H1 (cell line): ENCODE measurements around the gene GLE1. TPM values are rescaled to one million over a fixed set of nuclear protein-coding genes. Genes with fewer than 3 reads are reported as not detected.

ENCODE experiments used
- CTCF ChIA-PET: fragments of 300-600 bp; sonication (Branson Sonifier 250); formaldehyde crosslinking; loops from one replicate; lab custom pipeline; 2021; ENCODE audit not compliant: partially characterized antibody; lab: Charles Lee
- POLR2A ChIA-PET: fragments of 300-600 bp; sonication (Branson Sonifier 250); formaldehyde crosslinking; loops from one replicate; lab custom pipeline; 2021; ENCODE audit warnings: inconsistent platforms; ENCODE audit not compliant: partially characterized antibody; lab: Charles Lee
- DNase-seq, 2 experiments: peaks; one replicate each; pipeline versions ENCODE4 v3.0.0 to v3.0.0-alpha.2; 2010 to 2022; ENCODE audit warnings: low spot score in 2 of 2, low read depth in 1 of 2, mixed read lengths in 1 of 2
- FAIRE-seq: peaks from 2 replicates; lab custom pipeline; 2011; peaks lifted over from hg19 to GRCh38; lab: Jason Lieb, UNC
- H2AFZ ChIP-seq: 2 replicates; pipeline ENCODE4 v1.8.1; 2012; ENCODE audit warnings: low read length, inconsistent platforms
- H2AK5ac ChIP-seq: 2 replicates; pipeline ENCODE4 v1.6.1; 2013; ENCODE audit warnings: low read depth, low read length
- H2BK120ac ChIP-seq: replicated peaks from 2 replicates; pipeline ENCODE3; 2013; ENCODE audit warnings: low read depth, low read length, inconsistent platforms
- H2BK12ac ChIP-seq: 2 replicates; pipeline ENCODE4 v1.6.1; 2013; ENCODE audit warnings: low read depth, low read length
- H2BK15ac ChIP-seq: 2 replicates; pipeline ENCODE4 v1.6.1; 2013; ENCODE audit warnings: low read length
- H2BK20ac ChIP-seq: 2 replicates; pipeline ENCODE4 v1.6.1; 2013; ENCODE audit warnings: low read length
- H2BK5ac ChIP-seq: 2 replicates; pipeline ENCODE4 v1.6.1; 2013; ENCODE audit warnings: low read depth, low read length
- H3K14ac ChIP-seq: 2 replicates; pipeline ENCODE4 v1.6.1; 2013; ENCODE audit warnings: inconsistent platforms; ENCODE audit not compliant: insufficient read length
- H3K18ac ChIP-seq: 2 replicates; pipeline ENCODE4 v1.6.1; 2013; ENCODE audit warnings: low read length; ENCODE audit errors: extremely low read depth
- H3K23ac ChIP-seq: 2 replicates; pipeline ENCODE4 v1.6.1; 2013; ENCODE audit warnings: inconsistent platforms; ENCODE audit not compliant: insufficient read length
- H3K23me2 ChIP-seq: 2 replicates; pipeline ENCODE4 v1.6.1; 2013; ENCODE audit warnings: low read depth, low read length
- H3K27ac ChIP-seq: 2 replicates; pipeline ENCODE4 v1.6.1; 2011; ENCODE audit warnings: low read depth, low read length, inconsistent platforms
- H3K27me3 ChIP-seq, 4 experiments: replicated peaks in 1 of 4; 1 replicate in 1 of 4; 2 replicates in 3 of 4; pipeline versions ENCODE4 v1.6.1 to v1.8.1; 2011 to 2013; ENCODE audit warnings: low read length in 3 of 4, mild to moderate bottlenecking in 3 of 4, inconsistent platforms in 2 of 4, mixed read lengths in 2 of 4, moderate library complexity in 1 of 4; ENCODE audit not compliant: control insufficient read depth in 3 of 4, insufficient read depth in 3 of 4; ENCODE audit errors: extremely low read depth in 1 of 4
- H3K36me3 ChIP-seq, 4 experiments: 2 replicates each; pipeline versions ENCODE4 v1.6.1 to v1.8.1; 2011 to 2013; ENCODE audit warnings: mild to moderate bottlenecking in 4 of 4, low read length in 3 of 4, moderate library complexity in 2 of 4, control low read depth in 1 of 4, inconsistent platforms in 1 of 4; ENCODE audit not compliant: insufficient read depth in 4 of 4, control insufficient read depth in 2 of 4
- H3K4ac ChIP-seq: replicated peaks from 2 replicates; pipeline ENCODE3; 2013; ENCODE audit warnings: low read length, low read depth, mixed read lengths, inconsistent platforms; ENCODE audit not compliant: insufficient read length
- H3K4me1 ChIP-seq, 4 experiments: replicated peaks in 1 of 4; 1 replicate in 1 of 4; 2 replicates in 3 of 4; pipeline versions ENCODE4 v1.6.1 to v1.8.1; 2011 to 2013; ENCODE audit warnings: low read length in 3 of 4, inconsistent platforms in 2 of 4, mixed read lengths in 1 of 4; ENCODE audit not compliant: insufficient read depth in 4 of 4, control insufficient read depth in 3 of 4
- H3K4me2 ChIP-seq, 2 experiments: 2 replicates each; pipeline versions ENCODE4 v1.6.1 to v1.8.1; 2011 to 2013; ENCODE audit warnings: low read depth in 2 of 2, low read length in 2 of 2, control low read depth in 1 of 2, inconsistent platforms in 1 of 2, mild to moderate bottlenecking in 1 of 2; ENCODE audit not compliant: insufficient read depth in 1 of 2
- H3K4me3 ChIP-seq, 4 experiments: fragments of 200-600, 300-600 bp in 1 of 4; sonication (generic), shearing (Covaris generic), sonication (Bioruptor Twin) in 1 of 4; 2 replicates each; pipeline versions ENCODE4 v1.5.1 to v1.8.1; 2011 to 2016; ENCODE audit warnings: low read length in 4 of 4, low read depth in 3 of 4, control low read depth in 2 of 4, inconsistent platforms in 2 of 4, mild to moderate bottlenecking in 2 of 4, mixed read lengths in 1 of 4, moderate library complexity in 1 of 4; ENCODE audit not compliant: insufficient read depth in 2 of 4; ENCODE audit errors: extremely low read depth in 1 of 4
- H3K56ac ChIP-seq: replicated peaks from 2 replicates; pipeline ENCODE3; 2013; ENCODE audit warnings: low read depth, mild to moderate bottlenecking, mixed read lengths, low read length, inconsistent platforms; ENCODE audit not compliant: insufficient read length
- H3K79me1 ChIP-seq: 2 replicates; pipeline ENCODE4 v1.6.1; 2013; ENCODE audit warnings: low read depth, low read length, control low read depth
- H3K79me2 ChIP-seq, 2 experiments: 2 replicates each; pipeline versions ENCODE4 v1.6.1 to v1.8.1; 2012 to 2013; ENCODE audit warnings: low read length in 2 of 2, mild to moderate bottlenecking in 2 of 2, inconsistent platforms in 1 of 2; ENCODE audit not compliant: insufficient read depth in 2 of 2, control insufficient read depth in 1 of 2
- H3K9ac ChIP-seq, 4 experiments: replicated peaks in 1 of 4; 1 replicate in 1 of 4; 2 replicates in 3 of 4; pipeline versions ENCODE4 v1.6.1 to v1.8.1; 2011 to 2013; ENCODE audit warnings: low read depth in 3 of 4, low read length in 3 of 4, control low read depth in 2 of 4, mild to moderate bottlenecking in 2 of 4, moderate library complexity in 2 of 4, inconsistent platforms in 1 of 4; ENCODE audit errors: extremely low read depth in 1 of 4
- H3K9me3 ChIP-seq, 2 experiments: 2 replicates each; pipeline versions ENCODE4 v1.6.1 to v1.8.1; 2012 to 2013; ENCODE audit warnings: mild to moderate bottlenecking in 2 of 2, moderate library complexity in 2 of 2, control low read depth in 1 of 2, inconsistent platforms in 1 of 2, low read depth in 1 of 2, low read length in 1 of 2, mixed read lengths in 1 of 2; ENCODE audit not compliant: insufficient read depth in 2 of 2
- H4K20me1 ChIP-seq, 2 experiments: replicated peaks in 1 of 2; 2 replicates each; pipeline versions ENCODE3 to v1.8.1; 2011 to 2013; ENCODE audit warnings: inconsistent platforms in 2 of 2, low read length in 2 of 2, mild to moderate bottlenecking in 1 of 2; ENCODE audit not compliant: insufficient read depth in 2 of 2, control insufficient read depth in 1 of 2
- H4K5ac ChIP-seq: 2 replicates; pipeline ENCODE4 v1.6.1; 2013; ENCODE audit warnings: low read length, low read depth, mixed read lengths, inconsistent platforms; ENCODE audit not compliant: insufficient read length
- H4K8ac ChIP-seq: 2 replicates; pipeline ENCODE4 v1.8.0; 2013; ENCODE audit warnings: mild to moderate bottlenecking, moderate library complexity, low read length, inconsistent platforms; ENCODE audit not compliant: insufficient read depth; ENCODE audit errors: extremely low read depth
- H4K91ac ChIP-seq: replicated peaks from 2 replicates; pipeline ENCODE3; 2013; ENCODE audit warnings: low read length, mixed read lengths, inconsistent platforms; ENCODE audit not compliant: insufficient read length
- ATF3 ChIP-seq: IDR thresholded peaks from 2 replicates; pipeline ENCODE4 v1.6.1; 2011; ENCODE audit warnings: low read depth, mild to moderate bottlenecking, low read length; ENCODE audit not compliant: insufficient read depth
- CREB1 ChIP-seq: IDR thresholded peaks from 2 replicates; pipeline ENCODE4 v1.6.1; 2012; ENCODE audit warnings: inconsistent platforms
- CTCF ChIP-seq, 3 experiments: IDR thresholded peaks; 1 replicate in 2 of 3; 2 replicates in 1 of 3; pipeline versions ENCODE4 v1.5.1 to v1.6.1; 2011; ENCODE audit warnings: low read length in 3 of 3, mild to moderate bottlenecking in 3 of 3, inconsistent platforms in 2 of 3, low read depth in 1 of 3, moderate library complexity in 1 of 3; ENCODE audit not compliant: insufficient read depth in 1 of 3; ENCODE audit errors: control extremely low read depth in 1 of 3
- EGR1 ChIP-seq: IDR thresholded peaks from 2 replicates; pipeline ENCODE4 v1.6.1; 2011; ENCODE audit warnings: low read depth, low read length, borderline replicate concordance
- MAFK ChIP-seq: IDR thresholded peaks from 2 replicates; pipeline ENCODE4 v1.6.1; 2012; ENCODE audit warnings: low read depth, mild to moderate bottlenecking, improper control_type of control experiment, low read length
- PHF8 ChIP-seq: fragments of 200-600 bp; sonication (generic); conservative IDR thresholded peaks from 2 replicates; pipeline ENCODE4 v1.7.1; 2012; ENCODE audit warnings: low read depth, mild to moderate bottlenecking, inconsistent platforms, low read length, moderate library complexity
- POLR2A ChIP-seq, 2 experiments: IDR thresholded peaks; 1 replicate in 1 of 2; 2 replicates in 1 of 2; pipeline ENCODE4 v1.6.1; 2011; ENCODE audit warnings: low read depth in 2 of 2, low read length in 2 of 2, mild to moderate bottlenecking in 2 of 2; ENCODE audit errors: control extremely low read depth in 1 of 2
- POLR2AphosphoS5 ChIP-seq: IDR thresholded peaks from 2 replicates; pipeline ENCODE4 v1.6.1; 2011; ENCODE audit warnings: low read depth, low read length
- TBP ChIP-seq: IDR thresholded peaks from 2 replicates; pipeline ENCODE4 v1.6.1; 2011; ENCODE audit warnings: low read depth, low read length, improper control_type of control experiment
- TCF12 ChIP-seq: IDR thresholded peaks from 2 replicates; pipeline ENCODE4 v1.6.1; 2011; ENCODE audit warnings: low read depth, mild to moderate bottlenecking, low read length
- WGBS, 2 experiments: shearing (Covaris generic) in 1 of 2; methylation state at CpG; one replicate each; pipeline versions ENCODE4 v1.1.6 to v1.1.7; 2013 to 2015; ENCODE audit warnings: low lambda C conversion rate in 2 of 2, mixed read lengths in 2 of 2, inconsistent platforms in 1 of 2, low coverage in 1 of 2, missing lambda C conversion rate in 1 of 2; ENCODE audit not compliant: insufficient replicate concordance in 2 of 2, insufficient coverage in 1 of 2, insufficient read length in 1 of 2; ENCODE audit errors: extremely low coverage in 1 of 2, missing lambda C conversion rate in 1 of 2; 5-methylcytosine and 5-hydroxymethylcytosine counted together
- polyA plus RNA-seq, 7 experiments: library from polyadenylated mRNA; depleted of rRNA in 3 of 7; stranded (reverse) in 5 of 7; unstranded in 2 of 7; fragments of >200 nt in 5 of 7; fragments of 200-250 nt in 2 of 7; gene quantifications; 1 replicate in 5 of 7; 2 replicates in 1 of 7; 4 replicates in 1 of 7; pipeline versions ENCODE4 v1.2.1 to v1.2.3, GENCODE V29; 2011 to 2013; ENCODE audit warnings: missing spikeins in 2 of 7, mixed read lengths in 2 of 7
- total RNA-seq: library from RNA; stranded (reverse); fragmentation: NEBNext Ultra II Directional; extraction: Animal tissue kit (Norgen Biotek cat#: 25700); gene quantifications from 2 replicates; pipeline ENCODE4 v1.2.1, GENCODE V29; 2021

The GLE1 gene
- total and polyA plus RNA-seq, 2 of the 8 experiments (the other 6 are each of a cell fraction or from before 2014, with no cell fraction given) = 9.6 to 14.9 TPM

- Histone ChIP-seq H3K18ac (no peak within 1 kb of the TSS), H4K8ac (peak within 1 kb of the TSS; percentile 90; the same call in 1 of the 2 replicates), H3K27me3 (peaks cover 0 to 3% (median 0%) of the 10 kb centered on the region in 4 experiments; a peak in 3 of 7 replicates), H3K36me3 (no peaks in the 10 kb centered on the region), H2BK15ac (no peak within 1 kb of the TSS), H2BK120ac (no peak within 1 kb of the TSS), H3K4me1 (peaks cover 10 to 17% (median 15%) of the 10 kb centered on the region in 4 experiments), H3K4me3 (peak within 1 kb of the TSS; percentile 83 to 96 (median 89)), H2BK20ac (no peak within 1 kb of the TSS), H2AK5ac (no peak within 1 kb of the TSS), H2BK5ac (peak within 1 kb of the TSS; percentile 66; the same call in 1 of the 2 replicates), H3K79me1 (no peaks in the 10 kb centered on the region), H3K23me2 (peaks cover 5% of the 10 kb centered on the region), H4K5ac (peak within 1 kb of the TSS; percentile 48), H3K23ac (no peak within 1 kb of the TSS), H3K4ac (no peak within 1 kb of the TSS), H3K14ac (no peak within 1 kb of the TSS), H2BK12ac (no peak within 1 kb of the TSS), H4K20me1 (peaks cover 2 to 8% of the 10 kb centered on the region in 2 experiments), H3K56ac (peak within 1 kb of the TSS; percentile 26), H4K91ac (peak within 1 kb of the TSS; percentile 67), H3K9me3 (no peaks in the 10 kb centered on the region), H2AFZ (no peak within 1 kb of the TSS), H3K27ac (peak within 1 kb of the TSS; percentile 61; the same call in 1 of the 2 replicates), H3K4me2 (peak within 1 kb of the TSS; percentile 79 to 82), H3K9ac (peak within 1 kb of the TSS; percentile 58 to 90 (median 72)), H3K79me2 (peaks cover 0 to 43% of the 10 kb centered on the region in 2 experiments; a peak in 3 of 4 replicates)
- FAIRE-seq (no peak), DNase-seq (peak; percentile 75 to 97)
- ChIA-PET POLR2A (interaction anchor here (0.6 to 7.2 kb wide), 42 partner anchors 11 to 396 kb away, joined by 3 to 59 read pairs (median 4); partner anchors contain the start of genes COQ4, GLE1, GOLGA2 and ODF2), CTCF (interaction anchor here (0.6 to 1.3 kb wide), 2 partner anchors 86 to 140 kb away, joined by 3 read pairs; no protein-coding TSS in a partner anchor)
- WGBS, 2 experiments = 1% methylated on average over 30 of the region's 81 CpGs; no CpG with 5 or more reads in 1 of the 2 experiments
- TF ChIP-seq EGR1 (peak; percentile 54; the same call in 1 of the 2 replicates), MAFK (no peak), PHF8 (peak; percentile 95), POLR2AphosphoS5 (peak; percentile 96), ATF3 (no peak), TBP (peak; percentile 94), CREB1 (peak; percentile 91), CTCF (IDR thresholded peaks at IDR 0.05; ENCODE audit: control extremely low read depth in 1 of 3, insufficient read depth in 1 of 3, low read depth in 1 of 3, low read length in 3 of 3) (0 out of 4 replicates have a peak, but pooled peaks of 1 of the 3 experiments have one; percentile 9), POLR2A (IDR thresholded peaks at IDR 0.05; ENCODE audit: control extremely low read depth in 1 of 2, low read depth in 2 of 2, low read length in 2 of 2) (peak; percentile 97), TCF12 (no peak)
These were observed 47.7 kb downstream of the GLE1 start, which contains the start of gene SPTAN1 for GRCh38 chr9:128552153-128552743. Gene SPTAN1 (plus strand): TSS chr9:128552587. CDS start chr9:128566741, 14,154 bp downstream.
